Neuronal stem cell (in vitro differentiated cells): ENCODE measurements around the gene PPL.

Experiments used
- DNase-seq: peaks from one replicate; pipeline ENCODE4 v3.0.0-alpha.2; 2013; ENCODE audit warnings: low spot score
- H2AFZ ChIP-seq: one replicate; pipeline ENCODE4 v1.6.1; 2013; ENCODE audit warnings: mild to moderate bottlenecking, low read length, inconsistent platforms
- H2AK5ac ChIP-seq: 2 replicates; pipeline ENCODE4 v1.6.1; 2013; ENCODE audit warnings: low read depth, mild to moderate bottlenecking, inconsistent platforms, low read length, moderate library complexity, mixed read lengths
- H2BK120ac ChIP-seq: 2 replicates; pipeline ENCODE4 v1.6.1; 2013; ENCODE audit warnings: low read depth, mild to moderate bottlenecking, inconsistent platforms, low read length, moderate library complexity, mixed read lengths
- H2BK12ac ChIP-seq: one replicate; pipeline ENCODE4 v1.6.1; 2013; ENCODE audit warnings: low read length, inconsistent platforms
- H2BK15ac ChIP-seq: 2 replicates; pipeline ENCODE4 v1.6.1; 2013; ENCODE audit warnings: mild to moderate bottlenecking, low read length, inconsistent platforms, mixed read lengths
- H2BK5ac ChIP-seq: one replicate; pipeline ENCODE4 v1.6.1; 2013; ENCODE audit warnings: inconsistent platforms, mild to moderate bottlenecking, low read length, moderate library complexity
- H3K14ac ChIP-seq: one replicate; pipeline ENCODE4 v1.6.1; 2013; ENCODE audit warnings: low read length, inconsistent platforms
- H3K18ac ChIP-seq: 2 replicates; pipeline ENCODE4 v1.6.1; 2013; ENCODE audit warnings: low read length, inconsistent platforms
- H3K23ac ChIP-seq: 2 replicates; pipeline ENCODE4 v1.6.1; 2013; ENCODE audit warnings: low read depth, mild to moderate bottlenecking, mixed read lengths, low read length, inconsistent platforms; ENCODE audit not compliant: poor library complexity
- H3K27ac ChIP-seq: replicated peaks from 3 replicates; pipeline ENCODE4 v1.5.1; 2013; ENCODE audit warnings: low read length, inconsistent platforms
- H3K27me3 ChIP-seq, 3 experiments: 2 replicates each; pipeline ENCODE4 v1.6.1; 2013; ENCODE audit warnings: low read length in 3 of 3, mild to moderate bottlenecking in 2 of 3, inconsistent platforms in 1 of 3, low read depth in 1 of 3, mixed read lengths in 1 of 3, moderate library complexity in 1 of 3; ENCODE audit not compliant: control insufficient read depth in 3 of 3, insufficient read depth in 3 of 3
- H3K36me3 ChIP-seq, 2 donors: replicated peaks in 1 of 2; 2 replicates each; pipeline ENCODE4 v1.6.1; 2013; ENCODE audit warnings: low read length in 2 of 2; ENCODE audit not compliant: control insufficient read depth in 2 of 2, insufficient read depth in 2 of 2
- H3K4ac ChIP-seq: 2 replicates; pipeline ENCODE4 v1.6.1; 2013; ENCODE audit warnings: inconsistent platforms, mild to moderate bottlenecking, low read length, moderate library complexity
- H3K4me1 ChIP-seq, 2 donors: 1 replicate in 1 of 2; 2 replicates in 1 of 2; pipeline ENCODE4 v1.6.1; 2013; ENCODE audit warnings: low read length in 2 of 2, low read depth in 1 of 2; ENCODE audit not compliant: control insufficient read depth in 2 of 2, insufficient read depth in 1 of 2
- H3K4me2 ChIP-seq: one replicate; pipeline ENCODE4 v1.6.1; 2013; ENCODE audit warnings: mild to moderate bottlenecking, low read length, inconsistent platforms; ENCODE audit not compliant: insufficient read depth, poor library complexity, severe bottlenecking
- H3K4me3 ChIP-seq, 2 donors: 2 replicates each; pipeline ENCODE4 v1.5.1; 2013; ENCODE audit warnings: low read length in 2 of 2, mild to moderate bottlenecking in 2 of 2, inconsistent platforms in 1 of 2, moderate library complexity in 1 of 2
- H3K79me1 ChIP-seq: one replicate; pipeline ENCODE4 v1.6.1; 2013; ENCODE audit warnings: low read depth, mild to moderate bottlenecking, inconsistent platforms, low read length, moderate library complexity
- H3K9ac ChIP-seq: one replicate; pipeline ENCODE4 v1.6.1; 2013; ENCODE audit warnings: mild to moderate bottlenecking, low read depth, low read length, inconsistent platforms; ENCODE audit not compliant: poor library complexity
- H3K9me3 ChIP-seq, 2 donors: replicated peaks in 1 of 2; 2 replicates each; pipeline versions ENCODE3 to v1.6.1; 2013; ENCODE audit warnings: low read length in 2 of 2, mild to moderate bottlenecking in 2 of 2, inconsistent platforms in 1 of 2, low read depth in 1 of 2, mixed read lengths in 1 of 2, moderate library complexity in 1 of 2; ENCODE audit not compliant: control insufficient read depth in 2 of 2, insufficient read depth in 1 of 2
- H4K8ac ChIP-seq: one replicate; pipeline ENCODE4 v1.6.1; 2013; ENCODE audit warnings: low read depth, mild to moderate bottlenecking, inconsistent platforms, low read length, moderate library complexity
- H4K91ac ChIP-seq: one replicate; pipeline ENCODE4 v1.6.1; 2013; ENCODE audit warnings: low read length, low read depth, mild to moderate bottlenecking, inconsistent platforms; ENCODE audit not compliant: poor library complexity
- WGBS, 2 donors: extraction: QIAGEN DNeasy Blood & Tissue Kit; methylation state at CpG; one replicate each; pipeline ENCODE4 v1.1.7; 2013; ENCODE audit warnings: missing lambda C conversion rate in 2 of 2, mixed read lengths in 1 of 2; ENCODE audit not compliant: insufficient read length in 2 of 2, insufficient replicate concordance in 1 of 2; ENCODE audit errors: extremely low coverage in 2 of 2; 5-methylcytosine and 5-hydroxymethylcytosine counted together

The PPL gene

DNA sequence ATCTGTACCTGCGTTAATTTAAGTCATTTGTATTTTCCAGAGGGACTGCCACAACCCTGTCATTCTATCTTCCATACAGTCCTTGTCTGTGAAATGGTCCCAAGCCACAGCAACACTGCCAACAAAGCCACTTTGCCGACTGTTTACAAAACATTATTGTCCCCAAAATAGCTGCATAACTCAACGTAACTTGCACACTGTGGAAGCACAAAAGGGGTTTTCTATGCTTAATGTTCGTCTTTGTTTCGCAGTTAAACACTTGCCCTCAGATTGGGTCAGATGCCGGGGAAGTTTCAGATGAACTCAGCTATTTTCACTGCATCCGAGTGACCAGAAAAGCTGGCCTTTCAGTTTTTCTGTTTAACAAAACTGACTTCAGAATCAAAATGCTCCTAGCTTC is 25.8 kb upstream of the PPL start:
- Histone ChIP-seq H3K14ac (no peak overlapping the region), H3K9me3 (no peaks in the 10 kb centered on the region), H2BK12ac (no peak overlapping the region), H4K91ac (no peak overlapping the region), H3K79me1 (no peaks in the 10 kb centered on the region), H3K4me1 (peaks cover 3 to 4% of the 10 kb centered on the region in 2 donors), H3K4me3 (no peak overlapping the region), H2AK5ac (no peak overlapping the region), H2AFZ (no peak overlapping the region), H4K8ac (no peak overlapping the region), H2BK5ac (no peak overlapping the region), H3K9ac (no peak overlapping the region), H3K4ac (no peak overlapping the region), H3K4me2 (no peak overlapping the region), H3K18ac (no peak overlapping the region), H3K23ac (no peak overlapping the region), H2BK120ac (no peak overlapping the region), H3K27ac (no peak overlapping the region), H3K36me3 (no peaks in the 10 kb centered on the region), H3K27me3 (peaks cover 0 to 17% (median 7%) of the 10 kb centered on the region in 3 experiments), H2BK15ac (no peak overlapping the region)
- DNase-seq, result no peak
- WGBS, 2 donors, result no CpG with 5 or more reads among the region's 7 CpGs

DNA sequence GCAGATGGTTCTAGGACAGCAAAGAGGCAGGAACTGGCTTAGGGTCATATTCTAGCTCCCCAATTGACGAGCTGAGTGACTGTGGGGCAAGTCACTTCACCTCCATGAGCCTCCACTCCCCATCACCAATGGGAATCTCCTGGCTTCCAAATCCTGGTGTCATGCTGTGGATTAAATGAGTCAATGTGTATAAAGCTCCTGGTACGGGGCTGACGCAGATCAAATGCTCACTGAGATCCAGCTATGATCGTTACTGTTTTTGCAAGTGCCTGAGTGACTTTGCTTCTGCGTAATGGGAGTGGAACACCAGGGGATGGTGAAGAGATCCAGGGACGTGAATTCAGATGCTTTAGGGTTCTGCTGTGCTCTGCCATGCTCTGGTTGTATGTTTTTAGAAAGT is 23.6 kb upstream of the PPL start:
- DNase-seq, result no peak
- no peak overlapping the region for H3K4ac ChIP-seq
- no peak overlapping the region for H2AK5ac ChIP-seq
- no peak overlapping the region for H3K9ac ChIP-seq
- H3K79me1 ChIP-seq, result no peaks in the 10 kb centered on the region
- H3K27ac ChIP-seq, result no peak overlapping the region
- no peak overlapping the region for H3K23ac ChIP-seq
- no peak overlapping the region for H3K4me3 ChIP-seq
- H2AFZ ChIP-seq, result no peak overlapping the region
- no peak overlapping the region for H2BK15ac ChIP-seq
- H4K91ac ChIP-seq, result no peak overlapping the region
- H3K14ac ChIP-seq, result no peak overlapping the region
- H3K4me1 ChIP-seq, result peaks cover 6 to 9% of the 10 kb centered on the region in 2 donors
- no peak overlapping the region for H2BK12ac ChIP-seq
- no peak overlapping the region for H3K4me2 ChIP-seq
- H3K27me3 ChIP-seq, result peaks cover 0 to 17% (median 10%) of the 10 kb centered on the region in 3 experiments
- no peak overlapping the region for H4K8ac ChIP-seq
- H3K18ac ChIP-seq, result no peak overlapping the region
- no peaks in the 10 kb centered on the region for H3K9me3 ChIP-seq
- no peak overlapping the region for H2BK5ac ChIP-seq
- no peak overlapping the region for H2BK120ac ChIP-seq
- no CpG with 5 or more reads among the region's 6 CpGs for WGBS, 2 donors
- no peaks in the 10 kb centered on the region for H3K36me3 ChIP-seq

DNA sequence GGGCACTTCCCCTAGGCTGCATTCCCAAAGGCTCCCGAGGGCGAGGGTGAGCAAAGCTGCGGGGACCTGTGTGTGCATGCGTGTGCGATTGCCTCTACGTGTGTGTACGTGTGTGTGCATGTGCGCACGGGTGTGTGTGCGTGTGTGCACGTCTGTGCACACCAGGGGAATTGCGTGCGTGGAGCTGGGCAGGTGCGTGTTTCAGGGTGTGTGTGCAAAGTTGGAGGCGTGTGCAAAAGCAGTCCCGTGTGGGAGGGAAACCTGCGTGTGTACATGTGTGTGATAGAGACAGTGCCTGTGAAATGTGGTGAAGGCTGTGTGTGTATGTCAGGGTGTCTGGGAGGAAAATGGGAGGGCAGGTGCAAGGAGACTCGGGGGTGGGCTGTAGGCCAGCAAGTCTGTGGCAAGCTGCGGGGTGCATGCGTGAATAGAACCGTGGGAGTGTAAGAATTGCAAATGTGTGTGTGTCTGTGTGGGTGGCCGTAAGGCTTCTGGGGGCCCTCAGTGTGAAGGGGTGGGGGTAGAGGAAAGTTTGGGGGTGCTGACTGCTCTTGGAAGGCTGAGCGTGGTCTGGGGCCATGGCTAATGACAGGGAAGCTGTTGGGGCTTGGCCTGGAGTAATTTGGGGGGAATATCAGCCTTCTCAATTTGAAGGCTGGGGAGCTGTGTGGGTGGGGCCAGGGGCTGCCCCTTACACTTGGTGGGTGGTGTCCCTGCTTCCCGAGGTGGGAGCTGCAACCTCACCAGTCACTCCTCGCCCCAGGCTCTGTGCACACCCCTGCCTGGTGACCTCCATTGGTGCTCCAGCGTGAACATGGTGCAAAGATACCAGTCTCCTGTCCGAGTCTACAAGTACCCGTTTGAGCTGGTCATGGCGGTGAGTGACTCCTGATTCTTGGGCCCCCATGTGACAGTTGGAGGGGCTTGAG is 21.8 kb upstream of the PPL start:
- H2BK120ac ChIP-seq, result no peak overlapping the region
- no peaks in the 10 kb centered on the region for H3K79me1 ChIP-seq
- no peak overlapping the region for H2BK12ac ChIP-seq
- H3K4me3 ChIP-seq, result peak overlapping the region; percentile 35 to 63
- H3K14ac ChIP-seq, result peak overlapping the region; percentile 99
- H3K4me1 ChIP-seq, result peaks cover 6 to 9% of the 10 kb centered on the region in 2 donors
- H2AFZ ChIP-seq, result peak overlapping the region; percentile 79
- no peak overlapping the region for H2AK5ac ChIP-seq
- peak overlapping the region; percentile 78 for H3K18ac ChIP-seq
- H3K27ac ChIP-seq, result no peak overlapping the region
- H2BK5ac ChIP-seq, result no peak overlapping the region
- no peak overlapping the region for H3K4ac ChIP-seq
- H4K91ac ChIP-seq, result no peak overlapping the region
- H4K8ac ChIP-seq, result no peak overlapping the region
- H3K9ac ChIP-seq, result peak overlapping the region; percentile 83
- no peak for DNase-seq
- H3K4me2 ChIP-seq, result peak overlapping the region; percentile 55
- no peak overlapping the region for H2BK15ac ChIP-seq
- H3K36me3 ChIP-seq, result no peaks in the 10 kb centered on the region
- peaks cover 0 to 17% (median 10%) of the 10 kb centered on the region in 3 experiments for H3K27me3 ChIP-seq
- peak overlapping the region; percentile 75 for H3K23ac ChIP-seq
- WGBS, 2 donors, result no CpG with 5 or more reads among the region's 29 CpGs
- H3K9me3 ChIP-seq, result no peaks in the 10 kb centered on the region

DNA sequence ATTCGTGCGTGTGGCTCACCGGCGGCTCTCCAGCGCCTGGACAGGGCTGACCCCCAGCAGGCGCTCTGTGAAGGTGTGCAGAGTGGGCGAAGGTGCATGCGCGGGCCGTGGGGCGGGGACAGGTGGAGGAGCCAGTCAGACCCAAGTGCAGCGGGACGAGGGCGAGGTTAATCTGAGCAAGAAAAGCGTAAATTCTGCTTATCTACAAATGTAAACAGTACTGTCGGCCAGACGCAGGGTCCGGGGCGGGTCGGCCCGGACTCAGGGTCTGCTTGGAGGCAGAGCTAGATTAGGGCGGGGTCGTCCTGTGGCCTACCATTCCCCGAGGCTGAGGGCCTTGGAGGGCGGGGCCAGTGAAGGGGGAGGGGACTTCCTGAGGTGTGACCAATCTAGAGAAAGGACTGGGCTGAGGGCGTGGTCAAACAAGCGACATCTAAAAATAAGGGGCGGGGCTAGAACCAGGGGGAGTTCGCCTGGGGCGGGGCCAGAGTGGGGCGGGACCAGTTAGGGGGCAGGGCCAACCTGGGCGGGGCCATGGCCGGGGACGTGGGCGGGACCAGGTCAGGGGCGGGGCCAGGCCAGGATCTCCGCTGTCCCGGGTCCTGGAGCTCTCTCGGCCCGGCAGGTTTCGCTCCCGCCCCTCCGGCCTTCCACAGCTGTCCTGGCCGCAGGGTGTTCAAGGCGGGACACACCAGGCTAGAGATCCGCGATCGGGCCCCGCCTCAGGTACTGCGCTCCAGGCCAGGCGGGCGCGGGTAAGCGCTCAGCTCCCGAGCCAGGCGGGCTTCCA is 21.0 kb upstream of the PPL start, which contains the start of gene SEC14L5:
TSS of gene SEC14L5 (plus strand) at position 611 of the 790 bp plus-strand sequence. CDS start 994 bp downstream, outside the sequence.
- Histone ChIP-seq H3K4me1 (peaks cover 6 to 9% of the 10 kb centered on the region in 2 donors), H4K91ac (no peak within 1 kb of the TSS), H3K79me1 (no peaks in the 10 kb centered on the region), H3K4ac (no peak within 1 kb of the TSS), H3K4me3 (peak within 1 kb of the TSS; percentile 46 to 81), H3K4me2 (peak within 1 kb of the TSS; percentile 78), H2BK5ac (no peak within 1 kb of the TSS), H3K23ac (peak within 1 kb of the TSS; percentile 97), H2AFZ (peak within 1 kb of the TSS; percentile 92), H2AK5ac (no peak within 1 kb of the TSS), H2BK15ac (no peak within 1 kb of the TSS), H3K18ac (peak within 1 kb of the TSS; percentile 81), H3K27ac (no peak within 1 kb of the TSS), H2BK12ac (no peak within 1 kb of the TSS), H3K9ac (peak within 1 kb of the TSS; percentile 83), H3K14ac (peak within 1 kb of the TSS; percentile 99), H3K36me3 (no peaks in the 10 kb centered on the region), H4K8ac (no peak within 1 kb of the TSS), H2BK120ac (no peak within 1 kb of the TSS), H3K9me3 (no peaks in the 10 kb centered on the region), H3K27me3 (peaks cover 0 to 17% (median 10%) of the 10 kb centered on the region in 3 experiments)
- peak; percentile 99 for DNase-seq
- no CpG with 5 or more reads among the region's 56 CpGs for WGBS, 2 donors
